IPS-18c (cell line): ENCODE measurements around the gene POU4F1.
"Not testable (repeated sequence)": the region's sequence is repeated elsewhere in the genome, so short reads cannot be mapped to it uniquely, and the experiment has no call there.

Experiments
- H3K4me3 ChIP-seq: 2 replicates; pipeline ENCODE4 v1.7.0; 2013; ENCODE audit warnings: low read depth, mild to moderate bottlenecking, low read length, moderate library complexity; ENCODE audit not compliant: insufficient read depth
- H3K9me3 ChIP-seq: one replicate; pipeline ENCODE4 v1.6.1; 2013; ENCODE audit warnings: mild to moderate bottlenecking, low read length, moderate library complexity; ENCODE audit not compliant: control insufficient read depth, insufficient read depth

Gene POU4F1

GRCh38 chr13:78603240-78603957, at the start of gene POU4F1:
POU4F1 (minus strand) TSS chr13:78603552; CDS start chr13:78603326, 226 bp downstream.
- Histone ChIP-seq H3K4me3 (peak within 1 kb of the TSS; percentile 48), H3K9me3 (no peaks in the 10 kb centered on the region)

- Histone ChIP-seq H3K9me3 (no peaks in the 10 kb centered on the region), H3K4me3 (no peak overlapping the region)
Observed at GRCh38 chr13:78652651-78653050, 49.3 kb upstream of the POU4F1 start.

- Histone ChIP-seq H3K4me3 (no peak overlapping the region), H3K9me3 (no peaks in the 10 kb centered on the region)
Observed at GRCh38 chr13:78650717-78651083, 47.3 kb upstream of the POU4F1 start.

- no peak overlapping the region for H3K4me3 ChIP-seq
- no peaks in the 10 kb centered on the region for H3K9me3 ChIP-seq
Observed at GRCh38 chr13:78649997-78650716, 46.8 kb upstream of the POU4F1 start.

- not testable (repeated sequence) for H3K4me3 ChIP-seq, H3K9me3 ChIP-seq
Observed at GRCh38 chr13:78647109-78647678, 43.8 kb upstream of the POU4F1 start.

- Histone ChIP-seq H3K4me3 (no peak overlapping the region), H3K9me3 (no peaks in the 10 kb centered on the region)
Observed at GRCh38 chr13:78638216-78638615, 34.9 kb upstream of the POU4F1 start.

- no peaks in the 10 kb centered on the region for H3K9me3 ChIP-seq
- no peak overlapping the region for H3K4me3 ChIP-seq
Observed at GRCh38 chr13:78636495-78636894, 33.1 kb upstream of the POU4F1 start.

GRCh38 chr13:78632996-78633395, 29.6 kb upstream of the POU4F1 start:
- Histone ChIP-seq H3K9me3 (no peaks in the 10 kb centered on the region), H3K4me3 (no peak overlapping the region)

- no peaks in the 10 kb centered on the region for H3K9me3 ChIP-seq
- H3K4me3 ChIP-seq = no peak overlapping the region
Observed at GRCh38 chr13:78631077-78631476, 27.7 kb upstream of the POU4F1 start.

GRCh38 chr13:78630511-78630910, 27.2 kb upstream of the POU4F1 start:
- no peak overlapping the region for H3K4me3 ChIP-seq
- no peaks in the 10 kb centered on the region for H3K9me3 ChIP-seq

- Histone ChIP-seq H3K4me3 (no peak overlapping the region), H3K9me3 (no peaks in the 10 kb centered on the region)
Observed at GRCh38 chr13:78625384-78625783, 22.0 kb upstream of the POU4F1 start.

- no peaks in the 10 kb centered on the region for H3K9me3 ChIP-seq
- no peak overlapping the region for H3K4me3 ChIP-seq
Observed at GRCh38 chr13:78623132-78623531, 19.8 kb upstream of the POU4F1 start.

GRCh38 chr13:78620936-78621470, 17.7 kb upstream of the POU4F1 start:
- no peaks in the 10 kb centered on the region for H3K9me3 ChIP-seq
- H3K4me3 ChIP-seq = no peak overlapping the region

GRCh38 chr13:78618411-78618810, 15.1 kb upstream of the POU4F1 start:
- H3K9me3 ChIP-seq = no peaks in the 10 kb centered on the region
- no peak overlapping the region for H3K4me3 ChIP-seq

- H3K9me3 ChIP-seq = no peaks in the 10 kb centered on the region
- H3K4me3 ChIP-seq = no peak overlapping the region
Observed at GRCh38 chr13:78611040-78611439, 7.7 kb upstream of the POU4F1 start.

- Histone ChIP-seq H3K4me3 (no peak overlapping the region), H3K9me3 (no peaks in the 10 kb centered on the region)
Observed at GRCh38 chr13:78610381-78610883, 7.1 kb upstream of the POU4F1 start.

GRCh38 chr13:78609464-78610205, 6.3 kb upstream of the POU4F1 start:
- Histone ChIP-seq H3K4me3 (peak overlapping the region; percentile 45), H3K9me3 (no peaks in the 10 kb centered on the region)
